Mucosa of descending colon (tissue), 3 donors: ENCODE data around the gene PPP3CA. TPM values are rescaled to one million over a fixed set of nuclear protein-coding genes. Genes with fewer than 3 reads are reported as not detected.

Experiments used
- ATAC-seq: fragments of 200-7000 bp; cut with Tn5 transposase; one replicate; pipeline ENCODE4 v1.9.1; 2020; ENCODE audit warnings: mild to moderate bottlenecking, moderate library complexity
- DNase-seq, 3 donors: peaks; one replicate each; pipeline ENCODE4 v3.0.0-alpha.2; 2020
- H3K36me3 ChIP-seq: fragments of 200-600 bp; one replicate; pipeline ENCODE4 v1.8.0; 2021; ENCODE audit warnings: low read depth, mild to moderate bottlenecking
- H3K4me1 ChIP-seq: fragments of 200-600 bp; one replicate; pipeline ENCODE4 v1.8.0; 2021; ENCODE audit warnings: low read depth, mild to moderate bottlenecking
- H3K4me3 ChIP-seq: fragments of 200-600 bp; one replicate; pipeline ENCODE4 v1.8.0; 2021; ENCODE audit warnings: mild to moderate bottlenecking
- H3K9me3 ChIP-seq: fragments of 200-600 bp; one replicate; pipeline ENCODE4 v1.8.0; 2021; ENCODE audit warnings: mild to moderate bottlenecking
- CTCF ChIP-seq: fragments of 200-600 bp; IDR thresholded peaks from one replicate; pipeline ENCODE4 v1.8.0; 2022; ENCODE audit warnings: antibody characterized with exemption, mild to moderate bottlenecking
- intact Hi-C, 2 donors: fragments of 100-400 bp; cut with DNase I in 1 of 2; cut with micrococcal nuclease in 1 of 2; formaldehyde crosslinking; loops; one replicate each; pipeline versions ENCODE4 v1.11.0 to v1.11.1; 2022; cut with DNase I, micrococcal nuclease
- total RNA-seq, 3 donors: library from RNA; stranded (reverse); fragmentation: NEBNext Ultra II Directional in 2 of 3; extraction: Animal tissue kit (Norgen Biotek cat#: 25700) in 2 of 3; gene quantifications; one replicate each; pipeline versions ENCODE4 v1.2.1 to v1.2.4, GENCODE V29; 2021 to 2023
- donor health status: DM: no; HTN: no; CAD: no; lungs with moderate emphysema.
- donor health status: DM: no; HTN: no; CAD: no.
- donor health status: DM: no; HTN: yes; CAD: no.

PPP3CA gene
- total RNA-seq, 3 donors from 2014 or later = 38.3 to 47.6 (median 40.4) TPM

- Histone ChIP-seq H3K4me1 (no peaks in the 10 kb centered on the region), H3K4me3 (no peak overlapping the region), H3K36me3 (no peaks in the 10 kb centered on the region), H3K9me3 (no peaks in the 10 kb centered on the region)
- intact Hi-C loops = no loop called here
- no peak for TF ChIP-seq CTCF
- DNase-seq = no peak
- no peak for ATAC-seq
Measured at GRCh38 chr4:101033986-101034385, 313.3 kb downstream of the PPP3CA start.

- Histone ChIP-seq H3K36me3 (no peaks in the 10 kb centered on the region), H3K4me3 (no peak overlapping the region), H3K9me3 (no peaks in the 10 kb centered on the region), H3K4me1 (no peaks in the 10 kb centered on the region)
- intact Hi-C loops = no loop called here
- TF ChIP-seq CTCF = no peak
- DNase-seq (no peak), ATAC-seq (no peak)
Measured at GRCh38 chr4:101032541-101032940, 314.8 kb downstream of the PPP3CA start.

DNA sequence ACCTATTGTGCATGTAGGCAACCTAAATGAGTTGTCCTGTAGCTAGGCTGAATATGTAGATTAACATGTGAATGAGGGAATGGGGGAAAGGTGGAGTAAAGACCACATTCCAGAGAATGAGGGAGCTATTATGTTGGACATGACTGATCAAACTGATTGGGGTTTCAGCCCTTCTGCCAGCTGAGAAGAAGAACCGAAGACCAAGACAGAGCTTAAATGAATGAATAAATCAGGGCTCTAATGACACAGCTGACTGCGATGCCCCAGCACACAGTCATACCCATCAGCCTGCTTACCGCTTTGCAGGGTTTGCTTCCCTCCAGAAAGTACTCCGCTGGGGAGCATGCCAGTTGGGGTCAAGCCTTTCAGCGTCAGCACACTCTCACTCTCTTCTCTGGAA lies 315.4 kb downstream of the PPP3CA start:
- intact Hi-C loops = no loop called here
- no peak for ATAC-seq
- Histone ChIP-seq H3K4me3 (no peak overlapping the region), H3K4me1 (no peaks in the 10 kb centered on the region), H3K9me3 (no peaks in the 10 kb centered on the region), H3K36me3 (no peaks in the 10 kb centered on the region)
- DNase-seq = no peak
- no peak for TF ChIP-seq CTCF

GRCh38 chr4:101028886-101029285 lies 318.4 kb downstream of the PPP3CA start:
- no peak for ATAC-seq
- no peaks in the 10 kb centered on the region for H3K9me3 ChIP-seq
- no peak for TF ChIP-seq CTCF

GRCh38 chr4:101027721-101028120 lies 319.6 kb downstream of the PPP3CA start:
- no peaks in the 10 kb centered on the region for H3K4me1 ChIP-seq
- no peak for DNase-seq
- no peaks in the 10 kb centered on the region for H3K36me3 ChIP-seq
- intact Hi-C loops = no loop called here
- H3K4me3 ChIP-seq = no peak overlapping the region
- no peak for TF ChIP-seq CTCF
- no peaks in the 10 kb centered on the region for H3K9me3 ChIP-seq
- no peak for ATAC-seq

More at GRCh38 chr4:101028886-101029285, 318.4 kb downstream of the PPP3CA start:
- Histone ChIP-seq H3K36me3 (no peaks in the 10 kb centered on the region), H3K4me1 (no peaks in the 10 kb centered on the region), H3K4me3 (no peak overlapping the region)
- intact Hi-C loops = no loop called here
- no peak for DNase-seq

DNA sequence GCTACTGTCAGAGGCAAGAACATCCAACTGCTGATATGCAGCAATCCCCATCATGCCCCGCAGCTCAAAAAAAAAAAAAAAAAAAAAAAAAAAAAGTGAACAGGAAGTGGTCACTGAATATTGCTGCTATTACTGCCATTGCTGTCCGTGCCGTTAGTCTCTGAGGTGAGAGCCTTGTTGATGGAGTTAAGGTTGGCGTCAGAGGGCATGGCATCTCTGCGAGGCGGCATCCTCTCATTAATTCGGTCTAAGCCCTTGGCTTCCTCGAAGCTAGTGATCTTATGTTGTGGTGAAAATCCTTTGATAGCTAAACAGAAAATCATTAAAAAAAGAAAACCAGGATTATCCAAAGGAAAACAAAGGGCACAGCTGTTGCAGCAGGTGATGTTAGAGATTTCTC lies 321.6 kb downstream of the PPP3CA start:
- ATAC-seq = no peak

More for the DNA sequence above, 321.6 kb downstream of the PPP3CA start:
- Histone ChIP-seq H3K4me3 (no peak overlapping the region), H3K4me1 (peaks cover 2% of the 10 kb centered on the region), H3K36me3 (no peaks in the 10 kb centered on the region), H3K9me3 (no peaks in the 10 kb centered on the region)
- TF ChIP-seq CTCF = no peak
- intact Hi-C loops = no loop called here
- DNase-seq = no peak
